HepG2 (cell line): Measurements from ENCODE around the gene FGF19. TPM values are rescaled to one million over a fixed set of nuclear protein-coding genes. Genes with fewer than 3 reads are reported as not detected.

Source experiments
- ARNTL ChIP-seq: sonication (generic); formaldehyde crosslinking; IDR thresholded peaks from 2 replicates; pipeline ENCODE4 v1.4.0; 2020; ENCODE audit warnings: mild to moderate bottlenecking, missing genetic modification reagents
- BHLHE40 ChIP-seq: IDR thresholded peaks from 2 replicates; pipeline ENCODE4 v1.6.1; 2011; ENCODE audit warnings: low read length, improper control_type of control experiment
- HNRNPLL ChIP-seq: fragments of 200-400 bp; formaldehyde crosslinking; IDR thresholded peaks from 2 replicates; pipeline ENCODE4 v1.6.1; 2017; ENCODE audit warnings: mild to moderate bottlenecking, low read depth, low read length; ENCODE audit not compliant: poor library complexity, severe bottlenecking
- KLF11 ChIP-seq: IDR thresholded peaks from 2 replicates; pipeline ENCODE4 v1.6.1; 2016; ENCODE audit warnings: missing compliant biosample characterization
- MXD1 ChIP-seq: sonication (generic); formaldehyde crosslinking; IDR thresholded peaks from 2 replicates; pipeline ENCODE4 v1.4.0; 2020; ENCODE audit warnings: mild to moderate bottlenecking, missing genetic modification reagents
- MZF1 ChIP-seq: sonication (generic); formaldehyde crosslinking; IDR thresholded peaks from 2 replicates; pipeline ENCODE4 v1.8.1; 2023; ENCODE audit warnings: mild to moderate bottlenecking, missing genetic modification reagents, borderline replicate concordance
- POLR2G ChIP-seq: fragments of 200-400 bp; formaldehyde crosslinking; IDR thresholded peaks from 2 replicates; pipeline ENCODE4 v1.6.1; 2018; ENCODE audit warnings: mild to moderate bottlenecking, low read depth, low read length, moderate library complexity
- SALL2 ChIP-seq: sonication (generic); formaldehyde crosslinking; IDR thresholded peaks from 2 replicates; pipeline ENCODE4 v1.8.1; 2023; ENCODE audit warnings: mild to moderate bottlenecking, missing genetic modification reagents, inconsistent platforms
- SNAI1 ChIP-seq: sonication (generic); formaldehyde crosslinking; IDR thresholded peaks from 2 replicates; pipeline ENCODE4 v1.5.0; 2020; ENCODE audit warnings: mild to moderate bottlenecking, missing genetic modification reagents, borderline replicate concordance
- SPEN ChIP-seq: sonication (generic); formaldehyde crosslinking; IDR thresholded peaks from 2 replicates; pipeline ENCODE4 v1.5.1; 2020; ENCODE audit warnings: low read depth, mild to moderate bottlenecking, missing genetic modification reagents
- ZFP36L1 ChIP-seq: sonication (generic); formaldehyde crosslinking; IDR thresholded peaks from 2 replicates; pipeline ENCODE4 v1.8.0; 2022; ENCODE audit warnings: mild to moderate bottlenecking, missing genetic modification reagents, moderate library complexity
- ZNF296 ChIP-seq: sonication (generic); formaldehyde crosslinking; conservative IDR thresholded peaks from 2 replicates; pipeline ENCODE4 v1.5.0; 2020; ENCODE audit warnings: mild to moderate bottlenecking, missing genetic modification reagents
- ZNF30 ChIP-seq: sonication (generic); formaldehyde crosslinking; IDR thresholded peaks from 2 replicates; pipeline ENCODE4 v1.5.0; 2020; ENCODE audit warnings: mild to moderate bottlenecking, missing genetic modification reagents
- ZNF552 ChIP-seq: sonication (generic); formaldehyde crosslinking; IDR thresholded peaks from 2 replicates; pipeline ENCODE4 v1.9.0; 2022; ENCODE audit warnings: missing genetic modification reagents, mild to moderate bottlenecking, borderline replicate concordance
- ZNF557 ChIP-seq: sonication (generic); formaldehyde crosslinking; IDR thresholded peaks from 2 replicates; pipeline ENCODE4 v1.4.0; 2020; ENCODE audit warnings: missing genetic modification reagents
- ZZZ3 ChIP-seq: sonication (generic); formaldehyde crosslinking; IDR thresholded peaks from 2 replicates; pipeline ENCODE4 v1.4.0; 2020; ENCODE audit warnings: missing genetic modification reagents, mild to moderate bottlenecking, borderline replicate concordance
- polyA plus RNA-seq, 8 experiments: library from polyadenylated mRNA; depleted of rRNA in 3 of 8; stranded (reverse) in 7 of 8; unstranded in 1 of 8; fragments of >200 nt; fragmentation: Illumina TruSeq in 4 of 8; extraction: Trizol in 4 of 8; gene quantifications; 2 replicates each; pipeline versions ENCODE4 v1.2.1 to v1.2.3, GENCODE V29; 2011 to 2016; ENCODE audit warnings: low read depth in 4 of 8, missing spikeins in 1 of 8, mixed read lengths in 1 of 8; ENCODE audit not compliant: insufficient read depth in 1 of 8
- total RNA-seq, 5 experiments: library from RNA; depleted of rRNA; stranded (reverse); fragments of >200 nt; fragmentation: Illumina TruSeq; extraction: Trizol; gene quantifications; 2 replicates each; pipeline ENCODE4 v1.2.3, GENCODE V29; 2016; ENCODE audit warnings: low read depth in 1 of 5
- TF ChIP-seq, protein P1 (sequence below), 2 experiments: sonication (generic) in 1 of 2; formaldehyde crosslinking in 1 of 2; IDR thresholded peaks; 2 replicates each; pipeline versions ENCODE4 v1.6.1 to v1.9.0; 2014 to 2022; ENCODE audit warnings: antibody characterized with exemption in 1 of 2, borderline replicate concordance in 1 of 2, inconsistent platforms in 1 of 2, low read depth in 1 of 2, missing genetic modification reagents in 1 of 2
- TF ChIP-seq, protein P2 (sequence below): sonication (generic); formaldehyde crosslinking; IDR thresholded peaks from 2 replicates; pipeline ENCODE4 v1.4.0; 2020; ENCODE audit warnings: missing genetic modification reagents

The FGF19 gene
- total and polyA plus RNA-seq, 2 of the 13 experiments (the other 11 are each of a cell fraction or from before 2014, with no cell fraction given) = 0.07 TPM; not detected in 1

GRCh38 chr11:69654001-69654659 lies 49.7 kb downstream of the FGF19 start (continued):
- TF ChIP-seq ZNF30 (CRISPR knock-in tag) (no peak), ARNTL (CRISPR knock-in tag) (no peak), ZNF557 (CRISPR knock-in tag) (no peak), SALL2 (CRISPR knock-in tag) (no peak), MXD1 (0 out of 2 replicates have a peak, but pooled peaks have one; percentile 25), POLR2G (no peak), ZZZ3 (CRISPR knock-in tag) (no peak), BHLHE40 (peak; percentile 11; the same call in 1 of the 2 replicates), ZFP36L1 (no peak), SNAI1 (CRISPR knock-in tag) (0 out of 2 replicates have a peak, but pooled peaks have one; percentile 20), ZNF552 (CRISPR knock-in tag) (no peak), HNRNPLL (peak; percentile 23), SPEN (CRISPR knock-in tag) (no peak), KLF11 (CRISPR knock-in tag) (no peak), ZNF296 (CRISPR knock-in tag) (no peak), MZF1 (CRISPR knock-in tag) (no peak)
- TF ChIP-seq, protein P1, sequence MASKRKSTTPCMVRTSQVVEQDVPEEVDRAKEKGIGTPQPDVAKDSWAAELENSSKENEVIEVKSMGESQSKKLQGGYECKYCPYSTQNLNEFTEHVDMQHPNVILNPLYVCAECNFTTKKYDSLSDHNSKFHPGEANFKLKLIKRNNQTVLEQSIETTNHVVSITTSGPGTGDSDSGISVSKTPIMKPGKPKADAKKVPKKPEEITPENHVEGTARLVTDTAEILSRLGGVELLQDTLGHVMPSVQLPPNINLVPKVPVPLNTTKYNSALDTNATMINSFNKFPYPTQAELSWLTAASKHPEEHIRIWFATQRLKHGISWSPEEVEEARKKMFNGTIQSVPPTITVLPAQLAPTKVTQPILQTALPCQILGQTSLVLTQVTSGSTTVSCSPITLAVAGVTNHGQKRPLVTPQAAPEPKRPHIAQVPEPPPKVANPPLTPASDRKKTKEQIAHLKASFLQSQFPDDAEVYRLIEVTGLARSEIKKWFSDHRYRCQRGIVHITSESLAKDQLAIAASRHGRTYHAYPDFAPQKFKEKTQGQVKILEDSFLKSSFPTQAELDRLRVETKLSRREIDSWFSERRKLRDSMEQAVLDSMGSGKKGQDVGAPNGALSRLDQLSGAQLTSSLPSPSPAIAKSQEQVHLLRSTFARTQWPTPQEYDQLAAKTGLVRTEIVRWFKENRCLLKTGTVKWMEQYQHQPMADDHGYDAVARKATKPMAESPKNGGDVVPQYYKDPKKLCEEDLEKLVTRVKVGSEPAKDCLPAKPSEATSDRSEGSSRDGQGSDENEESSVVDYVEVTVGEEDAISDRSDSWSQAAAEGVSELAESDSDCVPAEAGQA (IDR thresholded peaks at IDR 0.05; ENCODE audit: low read depth) = peak; percentile 40; the same call in 1 of the 2 replicates
- TF ChIP-seq, protein P1 (CRISPR knock-in tag; IDR thresholded peaks at IDR 0.05; ENCODE audit: borderline replicate concordance) = no peak
- TF ChIP-seq, protein P2, sequence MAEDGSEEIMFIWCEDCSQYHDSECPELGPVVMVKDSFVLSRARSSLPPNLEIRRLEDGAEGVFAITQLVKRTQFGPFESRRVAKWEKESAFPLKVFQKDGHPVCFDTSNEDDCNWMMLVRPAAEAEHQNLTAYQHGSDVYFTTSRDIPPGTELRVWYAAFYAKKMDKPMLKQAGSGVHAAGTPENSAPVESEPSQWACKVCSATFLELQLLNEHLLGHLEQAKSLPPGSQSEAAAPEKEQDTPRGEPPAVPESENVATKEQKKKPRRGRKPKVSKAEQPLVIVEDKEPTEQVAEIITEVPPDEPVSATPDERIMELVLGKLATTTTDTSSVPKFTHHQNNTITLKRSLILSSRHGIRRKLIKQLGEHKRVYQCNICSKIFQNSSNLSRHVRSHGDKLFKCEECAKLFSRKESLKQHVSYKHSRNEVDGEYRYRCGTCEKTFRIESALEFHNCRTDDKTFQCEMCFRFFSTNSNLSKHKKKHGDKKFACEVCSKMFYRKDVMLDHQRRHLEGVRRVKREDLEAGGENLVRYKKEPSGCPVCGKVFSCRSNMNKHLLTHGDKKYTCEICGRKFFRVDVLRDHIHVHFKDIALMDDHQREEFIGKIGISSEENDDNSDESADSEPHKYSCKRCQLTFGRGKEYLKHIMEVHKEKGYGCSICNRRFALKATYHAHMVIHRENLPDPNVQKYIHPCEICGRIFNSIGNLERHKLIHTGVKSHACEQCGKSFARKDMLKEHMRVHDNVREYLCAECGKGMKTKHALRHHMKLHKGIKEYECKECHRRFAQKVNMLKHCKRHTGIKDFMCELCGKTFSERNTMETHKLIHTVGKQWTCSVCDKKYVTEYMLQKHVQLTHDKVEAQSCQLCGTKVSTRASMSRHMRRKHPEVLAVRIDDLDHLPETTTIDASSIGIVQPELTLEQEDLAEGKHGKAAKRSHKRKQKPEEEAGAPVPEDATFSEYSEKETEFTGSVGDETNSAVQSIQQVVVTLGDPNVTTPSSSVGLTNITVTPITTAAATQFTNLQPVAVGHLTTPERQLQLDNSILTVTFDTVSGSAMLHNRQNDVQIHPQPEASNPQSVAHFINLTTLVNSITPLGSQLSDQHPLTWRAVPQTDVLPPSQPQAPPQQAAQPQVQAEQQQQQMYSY (CRISPR knock-in tag) = no peak
